HPDE6-E6E7 (cell line): Measurements from ENCODE around the gene COL8A2.

Experiments used
- DNase-seq: peaks from one replicate; pipeline ENCODE4 v3.0.0; 2011; ENCODE audit warnings: missing footprints; ENCODE audit errors: extremely low spot score

Gene COL8A2

DNA sequence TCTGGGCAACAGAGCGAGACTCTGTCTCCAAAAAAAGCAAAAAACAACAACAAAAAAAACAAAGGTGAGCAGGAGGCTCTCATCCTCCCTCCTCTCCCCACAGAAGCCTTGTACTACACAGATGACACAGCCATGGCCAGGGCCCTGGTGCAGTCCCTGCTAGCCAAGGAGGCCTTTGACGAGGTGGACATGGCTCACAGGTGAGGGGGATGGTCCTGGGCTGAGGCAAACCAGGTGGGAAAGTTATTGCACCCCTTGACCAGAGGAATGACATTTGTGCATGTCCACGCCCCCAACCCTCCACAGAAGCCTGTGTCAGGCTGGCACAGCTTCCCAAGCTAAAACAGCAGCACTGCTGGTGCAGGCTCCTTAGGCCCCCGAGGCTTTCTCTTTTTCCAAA lies 33.9 kb downstream of the COL8A2 start:
- no peak for DNase-seq

DNA sequence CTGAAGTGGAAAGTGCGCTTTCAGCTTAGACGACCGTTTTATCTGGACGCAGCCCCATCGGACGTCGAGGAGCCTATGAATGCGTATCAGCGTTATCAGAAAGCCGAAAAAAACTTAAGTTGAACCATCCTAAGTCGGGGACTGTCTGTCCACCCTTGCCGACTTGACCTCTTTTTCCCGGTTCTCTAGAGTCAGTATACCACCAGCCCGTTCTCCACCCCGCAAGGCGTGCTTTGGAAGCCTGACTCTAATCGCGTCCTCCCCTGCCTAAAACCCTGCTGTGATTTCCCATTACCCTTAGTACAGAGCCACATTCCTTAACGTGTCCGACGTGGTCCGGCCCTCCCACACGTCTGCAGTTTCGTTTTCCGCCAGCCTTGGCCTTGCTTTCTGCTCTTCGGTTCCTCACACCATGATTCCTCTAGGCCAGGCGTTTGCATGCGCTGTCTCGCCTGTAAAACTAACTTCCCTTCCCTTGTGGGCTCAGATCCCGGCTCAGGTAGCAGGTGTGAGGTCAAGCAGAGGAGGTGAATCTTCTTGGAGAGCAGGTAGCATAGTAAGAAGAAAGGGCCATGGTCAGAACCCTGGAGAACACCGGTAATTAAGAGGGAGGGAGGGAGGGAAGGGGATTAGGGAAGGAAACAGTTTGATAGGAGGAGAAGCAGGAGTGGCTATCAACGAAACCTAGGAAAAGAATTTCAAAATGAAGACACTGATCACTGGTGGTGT lies 35.5 kb downstream of the COL8A2 start:
- no peak for DNase-seq

DNA sequence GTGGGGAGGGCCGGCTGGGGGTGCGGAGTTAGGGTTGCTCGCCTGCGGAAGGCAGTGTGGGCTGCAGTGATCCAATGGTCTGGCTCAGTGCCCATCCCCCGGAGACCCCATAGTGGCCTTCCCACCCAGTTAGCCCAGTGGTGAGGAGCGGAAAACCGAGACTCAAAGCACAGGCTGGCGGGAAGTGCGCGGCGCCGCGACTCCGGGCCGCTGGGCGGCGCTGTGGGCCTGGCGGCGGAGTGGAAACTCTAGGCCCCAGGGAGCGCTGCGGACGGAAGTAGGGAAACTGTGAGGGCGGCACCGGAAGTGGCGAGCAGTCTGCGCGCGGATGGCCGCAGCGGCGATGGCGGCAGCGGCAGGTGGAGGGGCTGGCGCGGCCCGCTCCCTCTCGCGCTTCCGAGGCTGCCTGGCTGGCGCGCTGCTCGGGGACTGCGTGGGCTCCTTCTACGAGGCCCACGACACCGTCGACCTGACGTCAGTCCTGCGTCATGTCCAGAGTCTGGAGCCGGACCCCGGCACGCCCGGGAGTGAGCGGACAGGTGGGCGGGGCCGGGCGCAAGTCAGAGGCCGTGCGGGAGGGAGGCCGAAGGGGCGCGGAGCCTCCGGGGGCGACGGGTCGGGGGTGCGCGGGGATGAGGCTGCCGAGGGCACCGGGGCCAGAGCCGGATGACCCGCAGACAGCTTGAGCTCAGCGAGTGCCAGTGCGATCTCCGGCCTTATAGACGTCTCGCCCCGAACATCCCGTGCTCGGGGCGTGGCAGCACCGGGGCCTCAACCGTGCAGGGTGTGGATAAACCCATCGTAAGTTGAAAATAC lies 36.2 kb downstream of the COL8A2 start, which contains the start of gene ADPRS:
TSS of gene ADPRS (plus strand) at position 316 of the 816 bp plus-strand sequence. CDS start at position 329, 13 bp downstream.
- DNase-seq: peak; percentile 81

DNA sequence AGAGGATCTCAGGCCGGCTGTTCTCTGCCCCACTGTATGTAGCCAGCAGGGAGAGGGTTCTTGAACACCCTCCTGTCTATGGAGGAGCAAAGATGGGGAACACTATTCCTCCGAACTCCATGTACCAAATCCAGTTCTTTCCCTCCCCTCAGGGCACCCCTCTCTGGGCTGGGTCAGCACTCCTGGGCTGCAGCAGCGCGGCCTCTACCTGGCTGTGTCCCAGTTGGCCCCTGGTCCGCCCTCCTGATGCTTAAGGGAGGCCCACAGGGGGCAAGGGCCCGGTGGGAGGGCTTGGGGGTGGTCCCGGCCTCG lies 36.8 kb downstream of the COL8A2 start:
- DNase-seq: no peak

DNA sequence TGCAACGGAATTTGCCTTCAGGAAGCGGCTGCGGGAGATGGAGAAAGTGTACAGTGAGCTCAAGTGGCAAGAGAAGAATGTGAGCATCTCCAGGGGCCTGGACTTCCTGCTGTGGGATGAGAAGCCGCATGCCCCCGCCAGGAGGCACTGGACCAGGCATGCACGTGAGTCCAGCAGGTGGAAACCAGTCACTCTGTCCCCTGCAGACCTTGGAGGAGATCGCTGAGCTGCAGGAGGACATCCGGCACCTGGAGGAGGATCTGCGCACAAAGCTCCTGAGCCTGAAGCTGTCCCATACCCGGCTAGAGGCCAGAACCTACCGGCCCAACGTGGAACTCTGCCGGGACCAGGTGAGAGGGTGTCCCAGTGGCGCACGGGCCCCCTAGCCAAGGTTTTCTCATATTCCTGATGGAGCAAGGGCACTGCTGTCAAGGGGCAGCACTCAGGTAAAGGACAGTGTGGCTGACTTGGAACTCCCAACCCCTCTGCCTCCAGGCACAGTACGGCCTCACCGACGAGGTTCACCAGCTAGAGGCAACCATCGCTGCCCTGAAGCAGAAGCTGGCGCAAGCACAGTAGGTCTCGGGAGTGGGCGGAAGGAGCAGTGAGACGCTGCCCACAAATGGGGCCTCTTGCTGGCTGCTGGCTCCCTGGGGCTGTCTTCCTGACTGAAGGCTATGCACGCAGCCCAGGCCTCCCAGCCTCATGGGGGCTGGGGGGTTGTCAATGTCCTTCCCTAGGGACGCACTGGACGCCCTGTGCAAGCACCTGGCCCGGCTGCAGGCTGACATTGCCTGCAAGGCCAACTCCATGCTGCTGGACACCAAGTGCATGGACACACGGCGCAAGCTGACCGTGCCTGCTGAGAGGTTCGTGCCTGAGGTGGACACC lies 37.5 kb downstream of the COL8A2 start:
- DNase-seq: no peak

DNA sequence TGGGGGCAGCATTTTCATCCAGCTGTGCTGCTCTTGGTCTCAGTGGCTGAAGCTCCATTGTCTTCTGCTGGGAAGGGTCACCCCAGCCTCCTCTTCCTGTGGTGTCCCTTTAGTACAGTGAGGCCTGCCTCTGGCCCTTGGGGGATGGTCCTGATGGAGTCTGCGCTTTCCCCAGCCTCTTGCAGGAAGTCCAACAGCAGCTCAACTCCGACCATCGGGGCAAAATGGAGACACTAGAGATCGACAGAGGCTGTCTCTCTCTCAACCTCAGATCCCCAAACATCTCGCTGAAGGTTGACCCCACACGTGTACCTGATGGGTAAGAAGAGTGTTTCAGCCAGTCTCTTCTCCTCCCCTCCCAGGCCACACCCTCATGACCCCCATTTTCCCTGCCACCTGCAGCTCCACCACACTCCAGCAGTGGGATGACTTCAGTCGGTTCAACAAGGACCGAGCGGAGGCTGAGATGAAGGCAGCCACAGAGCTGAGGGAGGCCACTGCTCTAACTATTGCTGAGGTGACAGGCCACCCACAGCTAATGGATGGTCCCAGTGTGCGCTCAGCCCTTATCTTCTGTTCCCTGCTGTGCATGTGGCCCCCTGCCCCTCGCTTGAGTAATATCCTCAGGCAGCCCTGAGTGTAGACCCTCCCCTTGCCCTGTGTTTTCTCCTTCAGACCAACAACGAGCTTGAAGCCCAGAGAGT lies 38.3 kb downstream of the COL8A2 start:
- DNase-seq: no peak

DNA sequence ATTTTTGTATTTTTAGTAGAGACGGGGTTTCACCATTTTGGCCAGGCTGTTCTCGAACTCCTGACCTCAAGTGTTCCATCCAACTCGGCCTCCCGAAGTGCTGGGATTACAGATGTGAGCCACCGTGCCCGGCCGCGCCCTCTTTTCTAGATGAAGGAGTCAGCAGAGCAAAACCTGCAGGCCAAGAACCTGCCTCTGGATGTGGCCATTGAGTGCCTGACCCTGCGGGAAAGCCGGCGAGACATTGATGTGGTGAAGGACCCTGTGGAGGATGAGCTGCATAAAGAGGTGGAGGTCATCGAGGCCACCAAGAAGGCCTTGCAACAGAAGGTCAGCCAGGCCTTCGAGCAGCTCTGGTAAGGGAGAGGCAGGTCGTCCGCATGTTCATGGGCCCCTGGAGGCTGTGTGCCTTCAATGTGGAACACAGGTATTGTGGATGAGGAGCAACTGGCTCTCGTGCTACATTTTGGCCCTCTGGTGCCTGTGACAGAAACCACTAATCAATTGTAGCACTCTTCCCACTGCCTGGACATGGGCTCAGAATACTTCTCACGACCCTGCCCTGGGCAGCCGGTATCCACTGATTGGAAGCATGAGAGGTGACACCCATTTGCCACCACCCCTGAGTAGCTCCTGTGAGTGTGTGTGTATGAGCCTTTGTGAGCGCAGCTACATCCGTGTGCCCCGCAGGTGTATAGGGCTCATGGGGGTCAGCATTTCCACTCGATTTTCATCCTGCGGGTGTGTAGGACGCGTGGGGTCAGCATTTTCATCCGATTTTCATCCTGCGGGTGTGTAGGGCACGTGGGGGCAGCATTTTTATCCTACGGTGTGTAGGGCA lies 39.1 kb downstream of the COL8A2 start:
- DNase-seq: no peak

DNA sequence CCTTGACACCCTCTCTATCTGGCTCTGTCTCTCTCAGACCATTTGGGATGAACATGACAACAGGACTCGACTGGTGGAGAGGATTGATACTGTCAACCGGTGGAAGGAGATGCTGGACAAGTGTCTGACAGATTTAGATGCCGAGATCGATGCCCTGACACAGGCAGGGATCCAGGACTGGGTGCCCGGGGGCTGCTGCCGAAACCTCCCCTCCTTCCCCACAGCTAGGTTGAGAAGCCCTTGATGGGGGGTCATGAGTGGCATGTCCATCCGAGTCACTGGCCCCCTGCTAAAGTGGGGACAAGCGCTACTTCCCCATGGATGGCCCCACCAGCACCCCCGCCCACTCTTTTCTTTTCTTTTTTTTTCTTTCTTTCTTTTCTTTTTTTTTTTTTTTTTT lies 39.9 kb downstream of the COL8A2 start:
- no peak for DNase-seq

DNA sequence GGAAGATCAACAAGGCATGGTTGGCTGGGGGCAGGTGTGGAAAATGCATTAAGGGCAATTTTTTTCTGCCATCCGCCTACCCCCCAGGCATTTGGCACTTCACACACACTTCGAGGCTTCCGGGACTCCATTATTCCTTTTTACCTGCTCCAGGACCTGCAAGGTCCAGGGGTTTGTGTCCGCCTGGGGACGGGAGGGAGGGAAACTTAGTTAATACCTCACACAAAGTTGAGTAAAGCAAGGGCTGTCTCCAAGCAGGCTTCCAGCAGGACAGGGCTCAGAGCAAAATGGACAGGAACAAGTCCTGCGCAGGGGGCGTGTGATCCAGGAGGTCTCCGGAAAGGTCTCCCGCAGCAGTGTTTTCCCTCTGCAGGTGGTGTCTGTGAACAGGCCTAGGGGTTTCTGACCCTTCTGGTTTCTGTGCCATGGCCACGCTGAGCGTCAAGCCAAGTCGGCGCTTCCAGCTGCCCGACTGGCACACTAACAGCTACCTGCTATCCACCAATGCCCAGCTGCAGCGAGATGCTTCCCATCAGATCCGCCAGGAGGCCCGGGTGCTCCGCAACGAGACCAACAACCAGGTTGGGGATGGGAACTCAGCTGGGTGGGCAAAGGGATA lies 40.4 kb downstream of the COL8A2 start:
- DNase-seq: no peak

DNA sequence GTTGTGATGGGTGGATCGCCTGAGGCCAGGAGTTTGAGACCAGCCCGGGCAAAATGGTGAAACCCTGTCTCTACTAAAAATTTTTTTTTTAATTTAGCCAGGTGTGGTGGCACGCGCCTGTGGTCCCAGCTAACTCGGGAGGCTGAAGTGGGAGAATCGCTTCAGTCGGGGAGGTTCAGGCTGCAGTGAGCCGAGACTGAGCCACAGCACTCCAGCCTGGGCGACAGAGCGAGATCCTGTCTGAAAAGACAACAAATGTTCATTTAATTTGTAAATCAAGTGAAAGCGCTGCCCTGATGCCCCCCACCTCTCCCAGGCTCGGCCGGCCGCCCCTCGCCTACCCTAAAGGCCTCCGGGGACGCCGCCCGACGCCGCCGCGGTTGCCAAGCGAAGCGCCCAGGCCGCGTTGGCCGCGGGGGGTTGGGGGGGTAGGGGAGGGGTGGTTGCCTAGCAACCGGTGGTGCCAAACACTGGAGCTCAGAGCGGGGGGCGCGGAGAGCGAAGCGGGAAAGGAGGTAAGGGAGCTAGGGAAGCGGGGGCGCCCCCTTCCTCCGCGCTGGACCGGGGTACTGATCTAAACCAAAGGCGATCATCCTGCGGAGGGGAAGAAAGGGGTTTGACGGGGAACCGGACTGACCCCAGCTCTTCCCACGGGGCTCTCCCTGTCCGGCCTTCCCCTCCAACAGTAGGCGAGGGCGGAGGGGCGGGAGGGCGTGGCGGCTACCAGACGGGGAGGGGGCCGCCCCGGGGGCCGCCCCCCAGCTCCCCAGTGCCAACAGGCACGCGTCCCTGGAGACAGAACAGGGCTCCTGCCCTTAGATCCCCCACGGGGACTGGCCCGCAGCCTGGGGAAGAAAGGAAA lies 41.2 kb downstream of the COL8A2 start, which contains the start of gene TEKT2:
TSS of gene TEKT2 (plus strand) at position 460 of the 862 bp plus-strand sequence. CDS start 828 bp downstream, outside the sequence.
- DNase-seq: no peak

DNA sequence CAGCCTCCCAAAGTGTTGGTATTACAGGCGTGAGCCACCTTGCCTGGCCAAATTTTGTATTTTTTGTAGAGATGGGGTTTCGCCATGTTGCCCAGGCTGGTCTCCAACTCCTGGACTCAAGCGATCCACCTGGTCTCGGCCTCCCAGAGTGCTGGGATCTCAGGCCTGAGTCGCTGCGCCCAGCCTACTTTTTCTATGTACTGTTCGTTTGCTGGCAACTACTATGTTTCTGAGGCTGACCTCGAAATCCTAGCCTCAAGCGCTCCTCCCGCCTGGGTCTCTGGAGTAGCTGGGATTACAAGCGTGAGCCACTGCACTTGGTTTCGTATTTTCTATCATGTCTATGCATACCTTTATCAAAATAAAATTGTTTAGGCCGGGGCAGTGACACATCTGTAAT lies 41.8 kb downstream of the COL8A2 start:
- DNase-seq: no peak

DNA sequence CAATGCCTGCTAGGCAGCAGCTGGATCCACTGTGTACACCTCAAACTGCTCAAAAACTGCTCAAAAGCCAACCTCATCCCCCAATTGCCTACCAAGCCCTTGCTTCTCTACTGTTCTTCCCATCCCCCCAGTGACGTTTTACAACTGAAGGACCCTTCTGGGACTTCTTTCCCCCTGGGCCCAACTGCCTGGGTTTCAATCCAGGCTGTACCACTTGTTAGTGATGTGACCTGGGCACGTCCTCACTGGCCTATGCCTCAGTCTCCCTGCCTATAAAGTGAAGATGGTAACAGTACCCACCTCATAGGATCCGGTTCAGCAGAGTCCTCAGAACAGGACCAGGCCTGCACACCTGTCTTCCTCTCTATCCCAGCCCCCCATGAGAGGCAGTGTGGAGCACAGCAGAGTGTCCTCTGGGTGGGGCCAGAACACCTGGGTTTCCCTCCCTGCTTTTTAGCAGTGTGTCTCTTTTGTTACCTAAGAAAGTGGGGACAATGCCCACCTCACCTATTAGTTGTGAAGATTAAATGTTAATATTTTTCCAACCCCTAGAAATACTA lies 43.0 kb downstream of the COL8A2 start:
- DNase-seq: no peak

DNA sequence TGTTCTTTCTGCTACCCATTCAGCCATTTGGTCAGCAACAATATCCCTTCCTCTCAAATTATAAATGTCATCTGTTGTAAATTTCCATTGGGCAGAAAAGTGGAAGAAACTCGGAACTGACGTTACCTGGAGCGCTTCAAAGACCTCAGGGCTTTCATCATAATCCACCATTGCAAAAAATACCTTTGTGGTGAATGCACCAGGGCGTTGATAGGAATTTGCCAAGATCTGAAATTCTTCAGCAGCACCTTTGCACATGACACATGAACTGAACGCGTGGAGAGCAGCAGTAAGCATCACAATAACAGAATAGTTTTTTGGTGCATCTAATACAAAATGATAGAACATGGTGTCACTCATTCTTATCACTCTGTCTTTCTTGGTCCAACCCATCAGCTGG lies 44.2 kb downstream of the COL8A2 start:
- DNase-seq: no peak

DNA sequence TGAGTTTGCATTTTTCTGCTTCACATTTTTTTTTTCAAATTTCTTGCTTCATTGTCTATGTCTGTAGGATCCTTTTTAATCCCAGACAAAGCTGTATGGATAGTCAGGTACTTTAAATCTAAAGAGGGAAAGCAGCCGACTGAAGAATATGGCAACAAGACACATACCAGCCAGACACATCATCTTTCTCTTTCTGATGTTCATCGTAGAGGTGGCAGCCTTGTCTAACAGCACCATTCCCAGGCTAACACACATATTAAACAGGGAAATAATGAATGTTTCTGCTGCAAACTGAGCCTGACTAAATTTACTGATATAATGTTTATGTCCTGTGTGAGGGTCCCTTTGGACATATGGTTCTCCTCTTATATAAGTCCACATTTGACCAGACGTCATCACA lies 44.8 kb downstream of the COL8A2 start:
- DNase-seq: no peak

DNA sequence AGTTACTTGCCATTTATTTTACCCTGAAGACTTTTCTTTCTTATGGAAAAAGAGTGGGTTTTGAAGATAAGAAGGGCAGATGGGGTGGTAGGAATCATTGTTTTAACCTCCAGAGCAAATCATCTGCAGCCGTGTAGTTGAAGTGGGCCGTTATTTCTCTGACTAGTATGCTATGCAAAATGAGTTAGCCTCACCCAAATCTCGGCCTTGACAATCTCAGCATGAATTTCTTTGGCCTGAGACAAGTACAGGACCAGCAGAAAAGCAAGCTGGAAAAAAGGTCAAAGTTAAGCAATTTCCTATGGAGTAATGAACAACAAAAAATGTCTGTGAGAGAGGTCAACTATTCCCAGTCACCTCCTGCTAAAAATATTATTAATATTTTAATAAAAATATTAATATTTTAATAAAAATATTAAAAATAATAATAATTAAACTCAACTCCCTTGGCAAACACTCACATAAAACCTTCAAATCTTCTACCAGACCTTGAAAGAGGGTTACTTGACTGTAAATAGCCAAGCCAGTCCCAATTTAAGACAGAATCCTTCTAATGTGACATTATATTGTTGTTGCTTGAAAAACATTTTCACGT lies 47.9 kb downstream of the COL8A2 start:
- no peak for DNase-seq

DNA sequence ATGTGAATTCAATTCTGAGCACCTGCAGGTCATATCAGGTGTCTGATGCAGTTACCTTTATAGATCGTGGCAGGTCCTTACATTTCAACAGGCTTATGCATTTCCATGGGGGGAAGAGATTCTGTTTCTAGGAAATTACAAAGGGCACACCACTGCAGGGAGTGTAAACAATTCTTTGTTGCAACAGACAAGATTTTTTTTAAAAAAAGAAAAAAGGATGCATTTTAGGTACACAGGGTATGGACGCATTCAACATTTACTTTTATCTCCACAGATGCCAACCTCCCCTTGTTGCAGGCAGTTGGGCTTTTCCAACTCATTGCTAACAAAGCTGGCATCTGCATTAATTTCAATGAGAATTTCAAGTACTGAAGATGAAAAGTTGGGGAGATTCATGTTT lies 54.7 kb downstream of the COL8A2 start:
- DNase-seq: no peak

DNA sequence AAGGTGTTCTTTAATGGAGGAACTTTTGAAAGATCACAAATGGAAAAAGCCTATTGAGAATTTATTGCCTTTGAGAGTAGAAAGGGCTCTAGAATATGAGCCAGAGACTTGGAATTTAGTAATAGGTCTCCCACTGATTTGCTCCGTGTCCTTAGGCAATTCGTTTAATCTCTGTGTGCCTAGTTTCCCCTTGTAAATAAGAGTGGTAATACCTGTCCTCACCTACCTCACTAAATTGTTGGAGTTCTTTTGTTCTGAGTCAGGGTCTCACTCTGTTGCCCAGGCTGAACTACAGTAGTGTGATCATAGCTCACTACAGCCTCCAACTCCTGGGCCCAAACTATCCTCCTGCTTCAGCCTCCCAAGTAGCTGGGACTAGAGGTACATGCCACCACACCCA lies 56.2 kb downstream of the COL8A2 start:
- DNase-seq: no peak

DNA sequence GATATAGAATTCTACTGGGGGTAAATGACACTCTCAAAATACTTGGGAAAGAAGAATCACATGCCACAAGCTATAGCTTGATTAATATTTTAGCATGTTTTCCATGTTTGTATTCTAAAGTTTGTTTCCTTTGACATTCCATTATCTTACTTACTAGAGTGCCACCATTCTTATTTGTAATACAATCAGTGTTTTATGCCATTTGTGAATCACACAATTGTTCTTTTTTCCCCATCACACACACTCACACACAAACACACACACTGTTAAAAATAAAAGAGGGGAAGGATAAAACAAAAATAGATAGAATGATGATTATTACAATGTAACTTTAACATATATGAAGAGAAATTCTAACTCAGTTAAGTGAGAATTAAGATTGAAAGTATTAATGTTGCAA lies 57.2 kb downstream of the COL8A2 start:
- no peak for DNase-seq

DNA sequence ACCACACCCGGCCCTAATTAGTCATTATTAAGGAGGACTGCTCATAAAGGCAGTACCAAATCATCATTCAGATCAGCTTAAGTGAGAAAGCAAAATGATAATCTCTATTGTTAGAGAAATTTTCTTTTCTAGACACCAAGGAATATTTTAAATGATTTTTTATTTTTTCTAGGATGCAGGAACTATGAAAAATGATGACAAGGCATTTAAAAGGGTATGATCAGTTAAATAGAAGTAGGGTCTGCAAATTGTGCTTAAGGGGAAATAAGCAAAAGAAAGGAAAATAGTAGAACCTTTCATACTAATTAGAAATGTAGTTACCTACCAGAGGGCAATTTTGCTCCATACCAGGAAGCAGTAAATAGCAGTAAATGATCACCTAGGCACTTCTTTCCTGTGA lies 62.7 kb downstream of the COL8A2 start:
- no peak for DNase-seq
